NK-92 (cell line): Measurements from ENCODE around the gene MALSU1.
A peak's percentile ranks its signal among the peaks of the same experiment; 100 is the strongest.

Source experiments
- DNase-seq: peaks from one replicate; lab custom pipeline; 2025; ENCODE audit not compliant: unreplicated experiment; lab: John Stamatoyannopoulos, UW

The MALSU1 gene

DNA sequence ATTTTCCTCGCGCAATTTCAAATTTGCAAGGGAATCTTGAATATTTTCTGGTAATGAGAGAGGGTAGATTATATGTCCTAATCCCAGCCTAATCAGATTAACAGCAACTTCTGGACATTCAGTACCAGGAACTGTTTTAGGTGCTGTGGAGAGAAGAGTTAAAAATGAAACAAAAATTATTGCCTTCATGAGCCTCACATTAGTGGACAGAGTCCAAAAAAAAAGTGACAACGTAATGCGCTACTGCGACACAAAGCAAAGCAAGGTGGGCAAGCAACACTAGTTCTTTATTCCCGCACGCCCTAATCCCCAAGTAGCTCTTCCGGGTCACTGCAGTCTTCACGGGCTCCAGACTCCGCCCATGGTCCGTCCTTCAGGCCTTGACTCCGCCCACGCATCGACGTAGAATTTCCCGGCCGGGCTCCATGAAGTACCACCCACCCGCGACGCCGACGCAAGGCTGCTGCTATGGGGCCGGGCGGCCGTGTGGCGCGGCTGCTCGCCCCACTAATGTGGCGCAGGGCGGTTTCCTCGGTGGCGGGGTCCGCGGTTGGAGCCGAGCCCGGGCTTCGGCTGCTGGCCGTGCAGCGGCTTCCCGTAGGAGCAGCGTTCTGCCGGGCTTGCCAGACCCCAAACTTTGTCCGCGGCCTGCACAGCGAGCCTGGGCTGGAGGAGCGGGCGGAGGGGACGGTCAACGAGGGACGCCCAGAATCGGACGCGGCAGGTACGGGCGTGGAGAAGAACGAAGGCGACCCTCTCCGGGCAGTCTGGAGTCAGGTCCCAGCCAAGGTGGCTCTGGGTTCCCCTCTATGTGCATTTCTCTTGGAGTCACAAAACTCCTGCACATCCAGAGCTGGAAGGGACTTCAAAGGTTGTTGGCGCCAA lies at the start of gene MALSU1:
TSS of gene MALSU1 (plus strand) at position 455 of the 885 bp plus-strand sequence. CDS start at position 469, 14 bp downstream.
- peak; percentile 47 for DNase-seq

DNA sequence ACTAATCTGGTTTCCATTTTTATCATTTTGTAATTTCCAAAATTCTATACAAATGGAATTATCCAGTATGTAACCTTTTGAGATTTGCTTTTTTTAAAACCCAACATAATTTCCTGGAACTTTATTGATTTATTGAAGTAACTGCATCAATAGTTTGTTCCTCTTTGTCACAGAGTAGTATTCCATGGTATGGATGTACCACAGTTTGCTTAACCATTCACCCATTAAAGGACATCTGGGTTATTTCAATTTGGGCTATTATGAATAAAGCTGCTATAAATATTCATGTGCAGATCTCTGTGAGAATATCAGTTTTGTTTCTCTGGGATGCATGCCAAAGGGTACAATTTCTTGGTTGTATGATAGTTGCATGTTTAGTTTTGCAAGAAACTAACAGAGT lies 49.7 kb upstream of the MALSU1 start:
- DNase-seq: no peak

DNA sequence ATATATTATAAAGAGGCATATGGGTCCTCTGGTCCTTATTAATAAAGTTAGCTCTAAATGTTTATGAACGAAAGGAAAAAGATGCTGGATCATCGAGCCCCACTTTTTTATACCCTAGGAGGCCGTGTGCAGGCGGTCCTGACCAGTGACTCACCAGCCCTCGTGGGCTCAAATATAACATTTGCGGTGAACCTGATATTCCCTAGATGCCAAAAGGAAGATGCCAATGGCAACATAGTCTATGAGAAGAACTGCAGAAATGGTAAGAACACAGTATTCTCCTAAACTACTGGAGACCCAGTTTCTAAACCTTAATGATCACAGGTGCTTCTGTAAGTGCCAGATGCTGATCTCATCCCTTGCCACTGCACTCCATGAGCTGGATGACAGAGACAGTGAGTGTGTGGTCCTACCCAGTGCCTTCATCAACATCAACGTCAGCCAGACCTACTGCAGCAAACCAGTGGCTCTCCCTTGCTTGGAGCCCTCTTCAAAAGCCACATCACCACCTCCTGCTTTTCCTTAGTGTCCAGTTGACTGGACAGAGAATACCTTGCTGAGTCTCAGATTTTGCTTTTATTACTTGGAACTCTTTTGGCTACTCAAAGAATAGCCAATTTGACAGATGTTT lies 45.0 kb upstream of the MALSU1 start:
- DNase-seq: no peak

DNA sequence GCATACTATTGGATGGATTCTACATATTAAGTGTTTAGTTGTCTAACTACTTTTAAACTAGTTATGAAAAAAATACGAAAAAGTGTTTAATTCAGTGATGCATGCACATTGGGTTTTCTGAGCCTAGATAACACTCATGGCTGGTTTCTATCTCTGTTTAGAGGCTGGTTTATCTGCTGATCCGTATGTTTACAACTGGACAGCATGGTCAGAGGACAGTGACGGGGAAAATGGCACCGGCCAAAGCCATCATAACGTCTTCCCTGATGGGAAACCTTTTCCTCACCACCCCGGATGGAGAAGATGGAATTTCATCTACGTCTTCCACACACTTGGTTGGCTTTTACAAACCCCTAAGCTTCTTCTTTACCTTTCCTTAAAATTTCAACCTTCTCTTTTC lies 42.4 kb upstream of the MALSU1 start:
- no peak for DNase-seq

DNA sequence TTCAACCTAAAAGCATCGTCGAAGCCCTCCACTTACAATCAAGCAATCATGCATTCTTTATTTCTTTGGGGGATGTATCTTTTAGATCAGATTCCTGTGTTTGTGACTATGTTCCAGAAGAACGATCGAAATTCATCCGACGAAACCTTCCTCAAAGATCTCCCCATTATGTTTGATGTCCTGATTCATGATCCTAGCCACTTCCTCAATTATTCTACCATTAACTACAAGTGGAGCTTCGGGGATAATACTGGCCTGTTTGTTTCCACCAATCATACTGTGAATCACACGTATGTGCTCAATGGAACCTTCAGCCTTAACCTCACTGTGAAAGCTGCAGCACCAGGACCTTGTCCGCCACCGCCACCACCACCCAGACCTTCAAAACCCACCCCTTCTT lies 38.8 kb upstream of the MALSU1 start:
- DNase-seq: no peak

DNA sequence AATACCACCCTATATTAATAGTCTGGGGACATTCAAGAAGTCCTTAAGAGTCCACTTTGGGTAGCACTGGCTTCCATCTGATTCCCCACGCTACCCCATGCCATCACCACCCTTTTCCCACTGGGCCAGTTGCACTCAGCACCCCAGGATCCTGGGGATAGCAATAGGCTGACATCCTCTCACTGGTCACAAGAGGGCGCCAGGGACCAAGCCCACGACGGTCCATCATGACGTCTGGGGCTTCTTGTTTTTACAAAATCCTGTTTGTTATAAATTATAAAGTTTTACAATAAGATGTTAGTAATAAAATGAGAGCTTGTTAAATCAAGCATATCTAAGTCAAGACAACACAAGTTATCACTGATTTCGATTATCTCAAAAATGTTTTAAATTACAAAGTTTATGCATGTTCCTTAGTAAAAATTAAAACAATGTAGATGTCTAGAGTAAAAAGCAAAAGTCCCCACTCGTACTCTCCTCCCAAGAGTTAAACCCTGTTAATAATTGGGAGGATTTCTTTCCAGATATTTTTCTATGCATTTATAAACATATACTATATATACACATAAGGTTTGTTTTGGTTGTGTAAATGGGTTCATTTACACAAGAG lies 37.2 kb upstream of the MALSU1 start:
- no peak for DNase-seq

DNA sequence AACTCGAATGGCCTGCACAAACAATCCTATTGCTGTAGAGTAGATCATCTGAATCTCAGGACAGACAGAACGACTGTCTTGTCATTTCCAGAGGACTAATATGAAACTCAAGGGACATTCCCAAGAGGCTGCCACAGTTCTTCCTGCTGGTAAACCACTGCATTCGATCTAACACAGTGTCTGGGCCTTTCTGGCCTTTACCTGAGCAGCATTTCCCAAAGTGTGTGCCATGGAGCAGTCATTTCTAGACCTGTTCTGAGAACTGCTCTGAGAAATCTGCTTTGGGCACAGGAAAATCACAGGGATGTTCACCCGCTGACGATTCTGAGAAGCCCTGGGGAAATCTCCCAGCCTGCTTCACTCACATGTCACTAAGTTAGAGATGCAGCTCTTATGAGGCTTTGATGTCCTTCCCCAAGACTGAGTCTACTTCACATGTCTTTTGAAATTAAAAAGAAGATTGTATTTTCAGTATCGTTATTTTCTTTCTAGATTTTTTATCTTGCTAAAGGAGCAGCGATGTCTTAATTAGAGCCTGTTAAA lies 34.2 kb upstream of the MALSU1 start:
- DNase-seq: no peak

DNA sequence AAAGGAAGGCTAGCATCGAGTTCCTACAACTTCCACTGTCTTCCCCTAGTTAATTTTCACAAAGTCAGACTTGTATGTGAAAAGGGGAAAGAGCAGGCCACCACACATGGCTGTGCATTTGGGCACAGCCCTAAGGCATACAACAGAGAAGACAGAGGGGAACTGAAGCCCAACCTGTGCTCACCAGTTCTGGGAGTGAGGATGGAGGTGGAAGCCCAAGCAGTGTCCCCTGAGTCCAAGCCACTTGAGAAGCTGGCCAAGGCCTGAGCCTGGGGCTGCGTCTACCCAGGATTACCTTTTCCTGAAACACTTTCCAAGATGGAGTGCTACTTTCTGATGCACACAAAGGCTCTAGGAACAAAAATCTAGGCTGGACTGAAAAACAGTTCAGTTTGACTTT lies 32.2 kb upstream of the MALSU1 start:
- no peak for DNase-seq

DNA sequence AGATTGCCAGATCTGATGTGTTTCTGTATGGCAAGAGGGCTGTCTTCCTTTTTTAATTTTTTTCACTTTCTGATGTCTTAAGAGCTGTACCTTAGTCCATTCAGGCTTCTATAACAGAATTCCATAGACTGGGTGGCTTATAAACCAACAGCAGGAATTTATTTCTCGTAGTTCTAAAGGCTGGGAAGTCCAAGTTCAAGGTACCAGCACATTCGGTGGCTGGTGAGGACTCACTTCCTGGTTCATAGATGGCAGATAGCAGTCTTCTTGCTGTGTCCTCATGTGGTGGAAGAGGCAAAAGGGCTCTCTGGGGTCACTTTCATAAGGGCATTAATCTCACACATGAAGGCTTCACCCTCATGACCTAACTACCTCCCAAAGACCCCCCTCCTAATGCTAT lies 31.8 kb upstream of the MALSU1 start:
- no peak for DNase-seq

DNA sequence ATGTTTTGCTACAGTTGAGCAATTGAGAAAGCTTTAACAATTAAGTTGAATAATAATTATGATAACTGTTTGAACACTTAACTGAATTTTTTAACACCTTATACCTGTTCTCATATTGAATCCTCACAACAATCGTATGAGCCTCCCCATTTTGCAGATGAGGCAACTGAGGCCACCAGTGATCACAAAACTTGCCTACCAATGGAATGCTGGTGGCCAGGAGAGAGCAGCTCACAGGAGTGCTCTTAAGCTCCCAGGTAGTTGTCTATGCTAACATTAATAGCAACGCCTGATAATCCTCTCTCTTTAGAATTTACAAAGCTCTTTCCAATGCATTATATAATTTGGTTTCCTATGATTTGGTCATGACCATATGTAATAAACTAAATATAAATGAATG lies 31.0 kb upstream of the MALSU1 start:
- DNase-seq: no peak

DNA sequence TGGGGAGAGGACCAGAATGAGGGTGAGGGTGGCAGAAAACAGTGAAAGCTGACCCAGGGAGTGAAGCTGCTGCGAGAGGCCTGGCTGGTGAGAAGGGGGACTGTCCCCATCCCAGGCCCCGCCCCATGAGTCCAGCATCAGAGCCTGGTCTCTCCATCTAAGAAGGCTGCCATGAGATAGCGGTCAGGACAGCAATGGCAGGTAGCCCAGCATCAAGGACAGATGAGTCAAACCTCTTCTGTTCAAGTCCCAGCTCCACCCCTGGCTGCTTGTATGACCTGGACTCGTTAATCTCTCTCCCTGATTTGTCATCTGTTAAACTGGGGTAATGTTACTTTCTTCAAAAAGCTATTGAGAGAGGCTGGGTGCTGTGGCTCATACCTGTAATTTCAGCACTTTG lies 30.4 kb upstream of the MALSU1 start:
- DNase-seq: no peak

DNA sequence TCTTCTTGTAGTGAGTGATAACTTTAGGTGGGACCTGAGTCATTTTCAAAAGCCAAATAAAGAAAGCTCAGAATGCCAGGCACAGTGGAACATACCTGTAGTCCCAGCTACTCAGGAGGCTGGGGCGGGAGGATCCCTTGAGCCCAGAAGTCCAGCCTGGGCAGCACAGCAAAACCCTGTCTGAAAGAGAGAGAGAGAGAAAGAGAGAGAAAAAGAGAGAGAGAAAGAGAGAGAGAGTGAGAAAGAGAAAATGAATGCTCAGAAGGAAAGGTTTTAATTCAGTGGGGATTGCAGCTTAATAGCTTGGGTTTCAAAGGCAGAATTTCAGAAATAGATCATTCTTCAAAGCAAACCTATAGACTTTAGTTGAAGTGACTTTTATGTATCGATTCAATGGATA lies 26.9 kb upstream of the MALSU1 start:
- no peak for DNase-seq

DNA sequence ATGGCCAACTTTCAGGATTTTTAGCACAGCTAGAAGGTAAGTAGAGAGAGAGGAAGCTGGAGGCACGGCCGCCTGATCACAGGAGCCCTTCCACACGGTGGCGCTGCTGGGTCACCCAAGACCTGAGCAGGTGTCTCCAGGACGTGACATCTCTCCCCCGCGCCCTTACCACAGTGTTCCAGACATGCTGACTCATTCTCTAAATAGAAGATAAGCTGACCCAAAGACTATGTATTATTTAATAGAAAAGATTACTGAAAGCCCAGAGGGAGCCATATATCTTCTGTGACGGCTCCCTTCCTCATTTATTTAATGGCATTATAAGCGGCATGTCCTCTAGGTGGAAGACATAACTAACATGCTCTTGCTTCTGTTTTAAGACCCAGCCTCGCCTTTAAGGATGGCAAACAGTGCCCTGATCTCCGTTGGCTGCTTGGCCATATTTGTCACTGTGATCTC lies 26.0 kb upstream of the MALSU1 start:
- DNase-seq: peak; percentile 21

DNA sequence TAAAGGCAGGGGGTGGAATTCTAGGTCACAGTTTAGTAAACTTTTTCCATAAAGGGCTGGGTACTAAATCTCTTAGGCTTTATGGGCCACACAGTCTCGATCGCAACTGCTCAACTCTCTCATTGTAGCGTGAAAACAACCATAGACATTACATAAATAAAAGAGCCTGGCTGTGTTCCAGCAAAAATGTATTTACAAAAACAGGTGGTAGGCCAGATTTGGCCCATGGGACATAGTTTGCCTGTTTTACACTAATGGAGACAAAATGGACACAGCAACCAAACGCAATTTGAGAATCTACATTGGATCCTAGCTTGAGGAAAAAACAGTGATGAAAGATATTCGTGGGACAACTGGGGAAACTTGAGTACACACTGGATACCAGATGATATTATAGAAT lies 23.2 kb upstream of the MALSU1 start:
- DNase-seq: no peak

DNA sequence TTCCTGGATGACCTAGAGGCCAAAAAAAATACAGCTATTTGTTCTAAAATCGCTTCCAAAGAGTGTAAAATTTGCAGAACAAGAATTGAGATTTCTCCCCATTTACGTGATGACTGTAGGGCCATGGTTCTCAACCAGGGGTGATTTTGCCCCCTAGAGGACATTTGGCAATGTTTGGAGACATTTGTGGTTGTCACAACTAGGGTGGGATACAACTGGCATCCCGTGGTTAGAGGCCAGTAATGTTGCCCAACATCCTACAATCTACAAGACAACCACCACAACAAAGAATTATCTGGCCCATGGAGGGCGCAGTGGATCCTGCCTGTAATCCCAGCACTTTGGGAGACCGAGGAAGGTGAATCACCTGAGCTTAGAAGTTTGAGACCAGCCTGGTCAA lies 22.8 kb upstream of the MALSU1 start:
- DNase-seq: no peak

DNA sequence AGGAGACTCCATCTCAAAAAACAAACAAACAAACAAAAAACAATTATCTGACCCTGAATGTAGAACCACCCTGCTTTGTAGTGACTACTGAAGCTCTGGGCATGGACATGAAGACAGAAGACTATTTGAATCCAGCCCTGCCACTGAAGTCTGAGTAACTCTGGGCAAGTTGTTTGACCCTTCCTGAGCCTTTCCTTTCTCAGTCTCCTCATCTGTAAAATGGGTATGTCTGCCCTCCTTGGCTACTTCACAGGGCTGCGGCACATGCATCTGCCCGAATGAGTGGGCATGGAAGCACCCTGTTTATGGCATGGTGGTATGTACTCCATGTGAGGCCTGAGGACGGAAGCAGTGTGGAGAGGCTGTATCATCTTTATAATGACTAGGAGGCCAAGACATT lies 22.2 kb upstream of the MALSU1 start:
- DNase-seq: no peak

DNA sequence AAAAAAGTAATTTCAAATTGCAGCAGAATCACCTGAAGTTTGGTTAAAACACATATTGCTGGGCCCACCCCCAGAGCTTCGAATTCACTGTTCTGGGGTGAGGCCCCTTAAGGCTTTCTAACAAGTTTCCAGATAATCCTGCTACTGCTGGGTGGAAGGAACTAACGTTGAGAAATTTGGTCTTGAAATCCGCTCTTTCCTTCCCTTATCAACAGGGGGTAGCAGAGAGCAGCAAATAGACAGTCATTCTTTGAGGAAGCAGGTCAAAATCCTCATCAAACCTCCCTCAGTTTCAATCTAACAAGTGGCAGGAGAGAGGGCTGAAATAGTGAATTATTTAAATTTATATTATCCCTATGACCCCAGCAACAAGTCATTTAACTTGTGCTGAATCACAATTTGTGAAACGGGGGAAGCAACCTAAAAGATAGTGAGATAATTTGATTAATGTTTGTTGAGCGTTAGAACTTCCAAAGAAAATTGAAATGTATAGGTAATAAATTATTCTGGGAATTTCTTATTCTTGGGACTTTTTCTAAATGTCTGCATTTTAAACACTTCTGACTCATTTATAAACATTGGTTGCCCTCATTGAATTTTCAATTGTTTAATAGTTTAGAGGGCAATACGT lies 21.7 kb upstream of the MALSU1 start:
- no peak for DNase-seq

DNA sequence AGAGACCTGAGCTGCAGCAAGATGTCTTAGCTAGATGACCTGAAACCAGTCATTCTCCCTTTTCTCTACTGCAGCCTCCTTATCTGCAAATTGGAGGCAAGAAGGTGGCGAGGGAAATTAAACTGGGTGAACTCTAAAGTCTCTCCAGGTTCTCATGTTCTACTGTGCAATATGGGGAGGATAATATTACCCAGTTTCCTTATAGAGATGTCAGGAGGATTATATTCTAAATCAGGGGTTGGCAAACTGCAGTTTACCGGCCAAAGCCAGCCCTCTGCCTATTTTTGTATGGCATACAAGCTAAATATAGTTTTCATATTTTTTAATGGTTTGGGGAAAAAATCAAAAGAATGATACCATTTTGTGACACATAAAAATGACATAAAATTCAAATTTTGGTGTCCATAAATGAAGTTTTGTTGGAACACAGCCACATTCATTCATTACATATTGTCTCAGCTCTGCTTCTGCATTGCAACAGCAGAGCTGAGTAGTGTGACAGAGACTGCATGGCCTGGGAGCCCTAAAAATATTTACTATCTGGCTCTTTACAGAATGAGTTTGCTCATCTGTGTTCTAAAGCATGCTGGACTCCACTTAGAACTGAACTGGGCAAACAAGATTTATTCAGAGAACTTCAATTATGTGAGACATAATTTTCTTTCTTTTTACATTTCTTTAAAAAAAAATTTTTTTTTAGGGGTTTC lies 19.2 kb upstream of the MALSU1 start:
- no peak for DNase-seq

DNA sequence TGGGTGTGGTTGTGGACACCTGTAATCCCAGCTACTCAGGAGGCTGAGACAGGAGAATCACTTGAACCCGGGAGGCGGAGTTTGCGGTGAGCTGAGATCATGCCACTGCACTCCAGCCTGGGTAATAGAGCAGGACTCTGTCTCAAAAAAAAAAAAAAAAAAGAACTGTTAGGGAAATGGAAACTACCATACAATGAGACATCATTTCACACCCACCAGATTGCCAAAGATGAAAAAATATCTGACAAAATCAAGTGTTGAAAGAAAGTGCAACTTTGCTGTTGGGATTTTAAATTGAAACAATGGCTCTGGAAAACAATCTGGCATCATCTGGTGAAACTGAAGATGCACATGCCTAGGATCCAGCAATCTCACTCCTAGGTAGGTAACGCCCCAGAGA lies 16.1 kb upstream of the MALSU1 start:
- no peak for DNase-seq

DNA sequence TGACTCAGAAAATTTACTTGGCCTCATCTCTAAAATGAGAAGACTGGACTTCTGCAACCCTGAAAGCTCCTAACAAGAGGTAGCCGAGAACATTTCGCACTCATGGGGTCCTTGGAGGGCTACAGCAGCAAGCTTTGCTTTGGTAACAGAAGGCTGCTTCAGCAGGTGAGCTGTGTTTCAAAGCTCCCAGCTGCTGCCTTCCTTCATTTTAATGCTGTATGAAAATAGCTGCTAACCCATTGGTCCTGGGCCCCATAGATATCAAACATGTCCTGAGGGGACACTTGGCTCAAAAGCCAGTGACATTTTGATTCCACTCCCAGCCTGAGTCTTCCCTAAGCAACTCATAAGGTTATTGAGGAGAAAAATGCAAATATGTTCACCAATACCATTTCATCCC lies 14.3 kb upstream of the MALSU1 start:
- DNase-seq: no peak
